Activated CD8-positive, alpha-beta memory T cell treated with anti-CD3 and anti-CD28 coated beads, Interleukin-2, amount 50 U/mL, for 48 hours (primary cell): ENCODE data around the gene SEC11A.
"Not testable (repeated sequence)": the region's sequence is repeated elsewhere in the genome, so short reads cannot be mapped to it uniquely, and the experiment has no call there.

Experiments
- DNase-seq: peaks from one replicate; pipeline ENCODE4 v3.0.0-alpha.2; 2020

Gene SEC11A

GRCh38 chr15:84736375-84736774 lies 20.4 kb upstream of the SEC11A start:
- DNase-seq = peak; percentile 69

DNA sequence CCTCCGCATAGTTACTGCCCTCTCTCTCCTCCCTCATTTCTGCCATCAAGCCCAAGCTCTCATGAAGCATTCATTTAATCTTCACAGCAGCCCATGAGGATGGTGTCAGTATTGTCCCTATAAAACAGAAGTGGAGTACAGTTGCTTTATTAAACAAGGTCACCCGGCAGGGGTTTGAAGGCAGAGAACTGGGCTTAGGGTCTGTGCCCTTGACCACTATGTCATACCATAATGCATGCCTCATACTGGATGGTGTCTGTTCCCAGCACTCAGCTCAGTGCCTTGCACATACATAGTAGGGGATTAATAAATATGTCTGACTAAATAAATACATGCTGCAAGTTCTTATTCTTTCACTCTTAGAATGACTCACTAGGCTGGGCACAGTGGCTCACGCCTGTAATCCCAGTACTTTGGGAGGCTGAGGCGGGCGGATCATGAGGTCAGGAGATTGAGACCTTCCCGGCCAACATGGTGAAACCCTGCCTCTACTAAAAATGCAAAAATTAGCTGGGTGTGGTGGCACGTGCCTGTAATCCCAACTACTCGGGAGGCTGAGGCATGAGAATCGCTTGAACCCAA lies 19.6 kb upstream of the SEC11A start:
- DNase-seq = peak; percentile 70

GRCh38 chr15:84734794-84735479 lies 19.0 kb upstream of the SEC11A start:
- DNase-seq = peak; percentile 77

- no peak for DNase-seq
Observed at GRCh38 chr15:84731774-84732173, 15.8 kb upstream of the SEC11A start.

DNA sequence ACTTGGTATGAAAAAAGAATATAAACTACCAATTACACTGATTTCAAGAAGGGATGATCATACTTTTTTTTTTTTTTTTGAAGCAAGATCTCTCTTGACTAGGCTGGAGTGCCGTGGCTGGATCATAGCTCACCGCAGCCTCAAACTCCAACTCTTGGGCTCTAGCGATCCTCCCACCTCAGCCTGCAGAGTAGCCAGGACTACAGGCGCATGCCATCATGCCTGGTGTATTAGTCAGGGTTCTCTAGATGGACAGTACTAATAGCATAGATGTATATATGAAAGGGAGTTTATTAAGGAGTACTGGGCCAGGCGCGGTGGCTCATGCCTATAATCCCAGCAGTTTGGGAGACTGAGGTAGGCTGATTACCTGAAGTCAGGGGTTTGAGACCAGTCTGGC lies 11.5 kb upstream of the SEC11A start:
- DNase-seq = no peak

GRCh38 chr15:84725001-84725491 lies 9.1 kb upstream of the SEC11A start:
- no peak for DNase-seq

DNA sequence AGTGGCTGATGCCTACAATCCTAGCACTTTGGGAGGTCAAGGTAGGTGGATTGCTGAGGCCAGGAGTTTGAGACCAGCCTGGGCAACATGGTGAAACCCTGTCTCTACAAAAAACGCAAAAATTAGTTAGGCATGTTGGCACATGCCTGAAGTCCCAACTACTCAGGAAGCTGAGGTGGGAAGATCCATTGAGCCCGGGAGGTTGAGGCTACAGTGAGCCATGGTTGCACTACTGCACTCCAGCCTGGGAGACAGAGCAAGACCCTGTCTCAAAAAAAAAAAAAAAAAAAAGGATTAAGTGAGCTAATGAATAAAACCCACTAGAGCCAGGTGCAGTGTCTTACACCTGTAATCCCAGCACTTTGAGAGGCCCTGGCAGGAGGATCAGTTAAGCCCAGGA lies 6.7 kb upstream of the SEC11A start:
- DNase-seq = no peak

- DNase-seq = no peak
Observed at GRCh38 chr15:84721371-84721770, 5.4 kb upstream of the SEC11A start.

DNA sequence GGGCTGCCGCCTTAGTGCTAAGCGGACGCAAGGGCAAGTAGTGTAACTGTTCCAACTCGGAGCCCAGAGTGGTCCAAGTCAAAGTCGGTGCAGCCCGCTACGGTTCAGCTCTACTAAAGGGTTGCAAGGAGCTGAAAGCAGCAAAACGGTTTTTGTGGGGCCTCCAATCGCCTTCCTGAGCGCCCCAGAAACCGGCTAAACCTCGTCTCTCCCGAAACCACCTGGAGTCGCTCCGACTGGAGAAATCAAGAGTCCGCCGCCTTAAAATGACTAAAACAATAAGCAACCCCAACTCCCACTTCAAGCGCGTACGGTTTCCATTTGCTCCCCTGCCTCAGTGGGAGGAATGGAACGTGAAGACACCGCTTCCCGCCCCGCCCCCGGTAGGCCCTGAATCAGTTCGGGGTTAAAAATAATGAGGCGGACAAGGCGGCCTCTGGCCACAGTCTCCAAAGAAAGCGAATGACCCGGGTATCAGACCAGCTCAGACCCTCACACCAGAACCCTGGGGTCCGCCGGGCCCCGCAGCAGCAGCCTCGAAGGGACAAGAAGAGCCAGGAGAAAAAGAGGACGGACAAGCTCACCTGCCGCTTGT lies 401 bp downstream of the SEC11A start:
- peak; percentile 81 for DNase-seq

DNA sequence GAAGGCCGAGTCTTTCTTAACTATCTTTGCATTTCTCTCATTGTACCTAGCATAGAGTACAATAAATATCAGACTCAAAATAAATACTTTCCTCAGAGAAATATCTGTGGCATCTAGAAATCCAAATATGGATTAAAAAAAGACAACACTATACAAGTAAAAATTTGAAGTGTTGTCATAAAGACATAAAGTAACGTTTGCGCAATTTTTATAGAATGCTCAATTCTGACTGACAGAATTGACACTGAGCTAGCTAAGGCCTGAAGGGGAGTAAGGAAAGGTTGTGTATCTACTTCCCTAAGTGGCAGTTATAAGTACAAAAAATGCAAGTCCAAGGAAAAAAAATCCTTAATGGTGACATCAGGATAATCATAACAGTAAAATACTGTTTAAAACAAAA lies 1.1 kb downstream of the SEC11A start:
- no peak for DNase-seq

- DNase-seq = no peak
Observed at GRCh38 chr15:84714372-84714771, 1.6 kb downstream of the SEC11A start.

- DNase-seq = no peak
Observed at GRCh38 chr15:84703808-84704207, 12.1 kb downstream of the SEC11A start.

- no peak for DNase-seq
Observed at GRCh38 chr15:84702961-84703482, 12.9 kb downstream of the SEC11A start.

DNA sequence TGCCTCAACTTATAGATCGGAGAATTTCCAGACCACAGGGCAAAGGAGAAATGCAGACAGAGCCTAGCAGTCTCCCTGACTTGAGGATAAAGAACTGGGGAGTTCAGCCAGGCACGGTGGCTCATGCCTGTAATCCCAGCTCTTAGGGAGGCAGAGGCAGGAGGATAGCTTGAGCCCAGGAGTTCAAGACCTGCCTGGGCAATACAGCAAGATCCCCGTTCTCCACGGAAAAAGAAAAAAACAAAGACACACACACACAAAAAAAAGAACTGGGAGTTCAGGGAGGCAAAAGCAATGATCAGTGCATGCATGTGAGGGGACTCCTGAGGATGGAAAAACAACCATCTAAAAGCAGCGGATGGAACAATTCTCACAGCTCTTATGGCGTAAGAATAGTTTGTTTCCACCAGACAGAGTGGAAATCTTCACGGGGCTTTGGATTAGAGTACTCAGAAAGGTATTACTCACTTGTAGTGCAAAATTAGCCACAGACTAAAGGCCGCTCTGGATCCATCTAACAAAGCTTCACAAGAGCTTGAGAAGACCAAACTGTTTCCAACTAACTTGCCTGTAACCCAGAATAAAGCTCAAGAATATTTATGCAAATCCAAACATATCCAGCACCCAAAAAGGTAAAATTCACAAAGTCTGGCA lies 16.3 kb downstream of the SEC11A start:
- DNase-seq = no peak

- DNase-seq = no peak
Observed at GRCh38 chr15:84697236-84697990, 18.5 kb downstream of the SEC11A start.

DNA sequence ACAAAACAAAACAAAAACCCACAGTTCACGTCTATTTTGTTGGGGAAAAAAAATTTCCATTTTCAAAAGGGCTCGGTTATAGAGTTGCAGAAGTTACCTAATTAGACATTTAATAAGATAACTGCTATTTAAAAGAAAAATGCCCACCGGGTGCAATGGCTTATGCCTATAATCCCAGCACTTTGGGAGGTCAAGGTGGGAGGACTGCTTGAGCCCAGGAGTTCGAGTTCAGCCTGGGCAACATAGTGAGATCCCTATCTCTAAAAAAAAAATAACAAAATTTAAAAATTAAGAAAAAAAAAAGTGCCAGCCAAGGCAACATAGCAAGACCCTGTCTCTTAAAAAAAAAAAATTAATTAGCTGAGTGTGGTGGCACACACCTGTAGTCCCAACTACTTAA lies 19.2 kb downstream of the SEC11A start:
- DNase-seq = no peak

- DNase-seq = no peak
Observed at GRCh38 chr15:84690342-84690741, 25.6 kb downstream of the SEC11A start.

GRCh38 chr15:84689858-84690257 lies 26.1 kb downstream of the SEC11A start:
- DNase-seq = no peak

- DNase-seq = not testable (repeated sequence)
Observed at GRCh38 chr15:84686446-84686845, 29.5 kb downstream of the SEC11A start.

DNA sequence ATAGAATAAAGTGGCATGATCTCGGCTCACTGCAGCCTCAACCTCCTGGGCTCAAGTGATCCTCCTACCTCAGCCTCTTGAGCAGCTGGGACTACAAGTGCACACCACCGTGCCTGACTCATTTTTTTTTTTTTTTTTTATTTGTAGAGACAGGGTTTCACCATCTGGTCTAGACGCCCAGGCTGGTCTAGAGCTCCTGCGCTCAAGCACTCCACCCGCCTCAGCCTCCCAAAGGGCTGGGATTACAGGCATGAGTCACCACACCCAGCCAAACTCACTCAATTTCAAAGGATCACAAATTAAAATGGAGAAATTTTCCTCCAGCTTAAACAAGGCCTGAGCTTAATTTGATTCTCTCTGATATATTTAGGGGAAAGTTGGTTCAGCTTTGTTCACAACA lies 30.6 kb downstream of the SEC11A start:
- no peak for DNase-seq

DNA sequence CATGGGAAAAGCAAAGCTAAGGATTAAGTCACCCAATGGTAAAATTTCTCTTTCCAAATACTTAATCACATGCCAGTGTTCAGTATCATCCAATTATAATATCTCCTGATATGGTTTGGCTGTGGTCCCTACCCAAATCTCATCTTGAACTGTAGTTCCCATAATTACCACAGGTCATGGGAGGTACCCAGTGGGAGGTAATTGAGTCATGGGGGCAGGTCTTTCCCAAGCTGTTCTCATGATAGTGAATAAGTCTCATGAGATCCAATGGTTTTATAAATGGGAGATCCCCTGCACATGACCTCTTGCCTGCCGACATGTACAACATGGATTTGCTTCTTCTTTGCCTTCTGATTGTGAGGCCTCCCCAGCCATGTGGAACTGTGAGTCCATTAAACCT lies 31.8 kb downstream of the SEC11A start:
- DNase-seq = no peak

DNA sequence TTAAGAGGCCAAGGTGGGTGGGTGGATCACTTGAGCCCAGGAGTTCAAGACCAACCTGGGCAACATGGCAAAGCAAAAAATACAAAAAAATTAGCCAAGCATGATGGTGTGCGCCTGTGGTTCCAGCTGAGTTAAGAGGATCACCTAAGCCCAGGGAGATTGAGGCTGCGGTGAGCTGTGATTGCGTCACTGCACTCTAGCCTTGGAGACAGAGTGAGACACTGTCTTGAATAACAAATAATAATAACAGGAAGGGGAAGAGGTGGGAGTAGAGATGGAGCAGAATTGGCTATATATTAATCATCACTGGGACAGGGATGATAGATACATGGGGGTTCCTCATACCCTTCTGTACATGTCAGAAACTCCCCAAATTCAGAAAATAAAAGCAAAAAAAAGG lies 34.1 kb downstream of the SEC11A start:
- DNase-seq = no peak

DNA sequence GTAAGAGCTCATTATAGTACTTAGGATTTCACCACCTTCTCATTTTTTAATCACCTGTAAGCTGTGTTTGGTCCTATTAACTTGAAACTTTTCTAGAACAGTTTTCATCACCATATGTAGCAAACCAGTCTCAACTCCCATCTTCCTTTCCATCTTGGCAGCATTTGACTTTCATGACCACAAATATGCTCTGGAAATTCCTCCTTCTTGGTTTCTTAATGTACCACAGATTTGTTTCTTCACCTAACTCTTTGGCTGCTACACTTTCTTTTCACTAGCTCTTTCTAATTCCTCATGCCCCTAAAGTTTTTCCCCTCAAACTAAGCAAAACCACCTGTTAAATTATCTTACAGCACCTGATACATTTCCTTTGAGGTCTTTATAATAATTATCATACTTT lies 44.7 kb downstream of the SEC11A start:
- DNase-seq = no peak
